DOHH2 (cell line): ENCODE measurements around the gene RBM38.
A peak's percentile ranks its signal among the peaks of the same experiment; 100 is the strongest.
"Not testable (repeated sequence)": the region's sequence is repeated elsewhere in the genome, so short reads cannot be mapped to it uniquely, and the experiment has no call there.

Experiments used
- H3F3A ChIP-seq: fragments of 200-600 bp; sonication (generic), shearing (Covaris generic); 2 replicates; pipeline ENCODE4 v1.6.0; 2016; ENCODE audit warnings: antibody characterized with exemption, mild to moderate bottlenecking; ENCODE audit not compliant: control insufficient read depth, insufficient read depth
- H3K27ac ChIP-seq: fragments of 200-600 bp; sonication (generic); 2 replicates; pipeline ENCODE4 v1.5.1; 2014; ENCODE audit warnings: low read depth, mild to moderate bottlenecking, low read length, moderate library complexity
- H3K27me3 ChIP-seq: fragments of 200-600 bp; sonication (generic); 2 replicates; pipeline ENCODE4 v1.6.1; 2014; ENCODE audit warnings: mild to moderate bottlenecking, low read length, mixed read lengths; ENCODE audit not compliant: control insufficient read depth
- H3K36me3 ChIP-seq: fragments of 200-600 bp; sonication (generic); 2 replicates; pipeline ENCODE4 v1.6.1; 2014; ENCODE audit warnings: mild to moderate bottlenecking, low read length, moderate library complexity, mixed read lengths; ENCODE audit not compliant: control insufficient read depth
- H3K4me1 ChIP-seq: fragments of 200-600 bp; sonication (generic); 2 replicates; pipeline ENCODE4 v1.6.1; 2014; ENCODE audit warnings: mild to moderate bottlenecking, low read length, mixed read lengths; ENCODE audit not compliant: control insufficient read depth
- H3K4me2 ChIP-seq: fragments of 200-600 bp; sonication (generic); 2 replicates; pipeline ENCODE4 v1.6.0; 2014; ENCODE audit warnings: mild to moderate bottlenecking, low read length, moderate library complexity
- H3K4me3 ChIP-seq: fragments of 200-600 bp; sonication (generic); 2 replicates; pipeline ENCODE4 v1.5.1; 2014; ENCODE audit warnings: mild to moderate bottlenecking, low read length, mixed read lengths
- H3K79me2 ChIP-seq: fragments of 200-600 bp; sonication (generic); 2 replicates; pipeline ENCODE4 v1.6.1; 2014; ENCODE audit warnings: mild to moderate bottlenecking, low read length, mixed read lengths; ENCODE audit not compliant: control insufficient read depth
- H3K9me2 ChIP-seq: fragments of 200-600 bp; sonication (generic); replicated peaks from 2 replicates; pipeline ENCODE4 v1.6.1; 2014; ENCODE audit warnings: mild to moderate bottlenecking, low read length, mixed read lengths; ENCODE audit not compliant: control insufficient read depth
- H3K9me3 ChIP-seq: fragments of 200-600 bp; sonication (generic); 2 replicates; pipeline ENCODE4 v1.6.1; 2014; ENCODE audit warnings: antibody characterized with exemption, low read length, mixed read lengths; ENCODE audit not compliant: control insufficient read depth, insufficient read depth
- H4K20me1 ChIP-seq: fragments of 200-600 bp; sonication (generic); 2 replicates; pipeline ENCODE4 v1.6.0; 2014; ENCODE audit warnings: low read depth, mild to moderate bottlenecking, antibody characterized with exemption, low read length, moderate library complexity; ENCODE audit not compliant: control insufficient read depth, insufficient read depth
- CTCF ChIP-seq: fragments of 200-600 bp; sonication (generic); IDR thresholded peaks from one replicate; pipeline ENCODE4 v1.5.1; 2014; ENCODE audit warnings: antibody characterized with exemption, mild to moderate bottlenecking, low read depth, low read length; ENCODE audit not compliant: poor library complexity, severe bottlenecking
- EZH2phosphoT487 ChIP-seq: fragments of 200-600 bp; sonication (generic); IDR thresholded peaks from 2 replicates; pipeline ENCODE4 v1.6.1; 2017; ENCODE audit warnings: borderline replicate concordance, mild to moderate bottlenecking, antibody characterized with exemption, low read length, moderate library complexity, mixed read lengths

The RBM38 gene

GRCh38 chr20:57428324-57429158 is 37.3 kb downstream of the RBM38 start:
- Histone ChIP-seq H3K9me2 (no peaks in the 10 kb centered on the region), H3K4me2 (peak overlapping the region; percentile 21; the same call in 1 of the 2 replicates), H3K36me3 (no peaks in the 10 kb centered on the region), H3K9me3 (no peaks in the 10 kb centered on the region), H3K4me1 (peaks cover 89% of the 10 kb centered on the region), H3K79me2 (no peaks in the 10 kb centered on the region), H3K27me3 (no peaks in the 10 kb centered on the region), H3F3A (peaks cover 13% of the 10 kb centered on the region), H3K27ac (no peak overlapping the region), H4K20me1 (no peaks in the 10 kb centered on the region), H3K4me3 (no peak overlapping the region)
- no peak for TF ChIP-seq EZH2phosphoT487
- TF ChIP-seq CTCF, result no peak

- H3K4me1 ChIP-seq, result peaks cover 89% of the 10 kb centered on the region
- peak overlapping the region; percentile 21; the same call in 1 of the 2 replicates for H3K4me2 ChIP-seq
- H3K36me3 ChIP-seq, result no peaks in the 10 kb centered on the region
- no peaks in the 10 kb centered on the region for H3K9me2 ChIP-seq
- no peak for TF ChIP-seq CTCF
- no peak for TF ChIP-seq EZH2phosphoT487
- no peak overlapping the region for H3K4me3 ChIP-seq
- no peaks in the 10 kb centered on the region for H3K27me3 ChIP-seq
- H3K79me2 ChIP-seq, result no peaks in the 10 kb centered on the region
- H3F3A ChIP-seq, result peaks cover 13% of the 10 kb centered on the region
- H3K9me3 ChIP-seq, result no peaks in the 10 kb centered on the region
- H3K27ac ChIP-seq, result no peak overlapping the region
- no peaks in the 10 kb centered on the region for H4K20me1 ChIP-seq
These were observed 37.9 kb downstream of the RBM38 start for GRCh38 chr20:57429159-57429496.

GRCh38 chr20:57429580-57430200 is 38.5 kb downstream of the RBM38 start:
- H3K79me2 ChIP-seq, result no peaks in the 10 kb centered on the region
- no peaks in the 10 kb centered on the region for H4K20me1 ChIP-seq
- H3K4me3 ChIP-seq, result no peak overlapping the region; the same call in 1 of the 2 replicates
- peaks cover 8% of the 10 kb centered on the region for H3F3A ChIP-seq
- TF ChIP-seq CTCF (no peak), EZH2phosphoT487 (no peak)
- no peak overlapping the region for H3K27ac ChIP-seq
- peak overlapping the region; percentile 27 for H3K4me2 ChIP-seq
- peaks cover 89% of the 10 kb centered on the region for H3K4me1 ChIP-seq
- H3K9me3 ChIP-seq, result no peaks in the 10 kb centered on the region
- no peaks in the 10 kb centered on the region for H3K36me3 ChIP-seq
- no peaks in the 10 kb centered on the region for H3K9me2 ChIP-seq
- no peaks in the 10 kb centered on the region for H3K27me3 ChIP-seq

DNA sequence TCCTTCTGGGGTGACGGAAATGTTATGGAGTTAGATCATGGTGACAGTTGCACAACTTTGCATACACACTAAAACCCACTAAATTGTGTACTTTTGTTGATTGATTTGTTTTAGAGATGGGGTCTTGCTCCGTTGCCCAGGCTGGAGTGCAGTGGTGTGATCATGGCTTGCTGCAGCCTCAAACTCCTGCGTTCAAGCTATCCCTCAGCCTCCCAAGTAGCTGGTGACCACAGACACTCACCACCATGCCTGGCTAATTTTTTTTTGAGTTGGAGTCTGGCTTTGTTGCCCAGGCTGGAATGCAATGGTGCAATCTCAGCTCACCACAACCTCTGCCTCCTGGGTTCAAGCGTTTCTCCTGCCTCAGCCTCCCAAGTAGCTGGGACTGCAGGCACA is 39.0 kb downstream of the RBM38 start:
- Histone ChIP-seq H3K4me1 (peaks cover 89% of the 10 kb centered on the region), H3K4me2 (peak overlapping the region; percentile 27)
- H3K9me3 ChIP-seq, H3F3A ChIP-seq, H4K20me1 ChIP-seq, H3K27ac ChIP-seq, H3K27me3 ChIP-seq, H3K9me2 ChIP-seq, H3K36me3 ChIP-seq, H3K4me3 ChIP-seq, H3K79me2 ChIP-seq: not testable (repeated sequence)
